MCF 10A (cell line): ENCODE results near the gene ABCB4. TPM values are rescaled to one million over a fixed set of nuclear protein-coding genes. Genes with fewer than 3 reads are reported as not detected.

Source experiments
- BruUV-seq: library from RNA; stranded (reverse); fragments of 400-500 nt; replicated peaks from 2 replicates; lab custom pipeline; 2021; lab: Mats Ljungman, UMichigan
- CTCF ChIA-PET: fragments of 300-600 bp; sonication (Branson Sonifier 250); formaldehyde crosslinking; extraction: SDS; loops from one replicate; lab custom pipeline; 2021; ENCODE audit warnings: antibody characterized with exemption, inconsistent platforms; lab: Yijun Ruan, JAX
- POLR2A ChIA-PET: fragments of 300-600, 350-650 bp; sonication (Branson Sonifier 250); formaldehyde crosslinking; extraction: SDS; loops from one replicate; lab custom pipeline; 2020; ENCODE audit warnings: antibody characterized with exemption, inconsistent platforms; lab: Yijun Ruan, JAX
- DNase-seq: peaks from one replicate; pipeline ENCODE4 v3.0.0-alpha.2; 2018; ENCODE audit not compliant: unreplicated experiment
- H3K27ac Mint-ChIP-seq: one replicate; pipeline ENCODE4 v1.8.0; 2022; ENCODE audit warnings: mild to moderate bottlenecking, low read depth, mixed read lengths; ENCODE audit not compliant: unreplicated experiment
- H3K27me3 Mint-ChIP-seq: one replicate; pipeline ENCODE4 v1.8.0; 2022; ENCODE audit warnings: mixed read lengths; ENCODE audit not compliant: insufficient read depth, unreplicated experiment
- H3K36me3 Mint-ChIP-seq: one replicate; pipeline ENCODE4 v1.8.0; 2022; ENCODE audit warnings: mild to moderate bottlenecking, moderate library complexity, mixed read lengths; ENCODE audit not compliant: insufficient read depth, unreplicated experiment
- H3K4me1 Mint-ChIP-seq: one replicate; pipeline ENCODE4 v1.8.0; 2022; ENCODE audit warnings: mixed read lengths; ENCODE audit not compliant: insufficient read depth, unreplicated experiment
- H3K4me3 Mint-ChIP-seq: one replicate; pipeline ENCODE4 v1.8.0; 2022; ENCODE audit warnings: mild to moderate bottlenecking, moderate library complexity, mixed read lengths; ENCODE audit not compliant: unreplicated experiment
- H3K9me3 Mint-ChIP-seq: one replicate; pipeline ENCODE4 v1.8.0; 2022; ENCODE audit warnings: mixed read lengths; ENCODE audit not compliant: unreplicated experiment
- intact Hi-C: fragments of 100-400 bp; cut with micrococcal nuclease; formaldehyde crosslinking; loops from 2 replicates; pipeline ENCODE4 v1.14.1; 2022
- total RNA-seq: library from RNA; stranded (reverse); gene quantifications from 2 replicates; pipeline ENCODE4 v1.2.3, GENCODE V29; 2022
- TF ChIP-seq, protein P1 (sequence below): fragments of 200-600 bp; IDR thresholded peaks from one replicate; pipeline ENCODE4 v1.8.0; 2022; ENCODE audit warnings: antibody characterized with exemption, mild to moderate bottlenecking; ENCODE audit not compliant: unreplicated experiment

The ABCB4 gene
- total RNA-seq, 1 experiment from 2014 or later: not detected

GRCh38 chr7:87370660-87371180 is 104.8 kb downstream of the ABCB4 start:
- no peaks in the 10 kb centered on the region for H3K27me3 Mint-ChIP-seq
- ChIA-PET POLR2A (interaction anchor here (1.3 to 4.5 kb wide), 4 partner anchors 11 to 53 kb away, joined by 4 to 15 read pairs (median 6); partner anchors contain the start of gene CROT), CTCF (interaction anchor here (0.7 kb wide), 1 partner anchor 45 kb away, joined by 3 read pairs; no protein-coding TSS in a partner anchor)
- DNase-seq: peak; percentile 28
- H3K27ac Mint-ChIP-seq: peak overlapping the region; percentile 11
- H3K4me3 Mint-ChIP-seq: no peak overlapping the region
- no peaks in the 10 kb centered on the region for H3K36me3 Mint-ChIP-seq
- BruUV-seq: no TSS peak
- no peaks in the 10 kb centered on the region for H3K9me3 Mint-ChIP-seq
- TF ChIP-seq, protein P1, sequence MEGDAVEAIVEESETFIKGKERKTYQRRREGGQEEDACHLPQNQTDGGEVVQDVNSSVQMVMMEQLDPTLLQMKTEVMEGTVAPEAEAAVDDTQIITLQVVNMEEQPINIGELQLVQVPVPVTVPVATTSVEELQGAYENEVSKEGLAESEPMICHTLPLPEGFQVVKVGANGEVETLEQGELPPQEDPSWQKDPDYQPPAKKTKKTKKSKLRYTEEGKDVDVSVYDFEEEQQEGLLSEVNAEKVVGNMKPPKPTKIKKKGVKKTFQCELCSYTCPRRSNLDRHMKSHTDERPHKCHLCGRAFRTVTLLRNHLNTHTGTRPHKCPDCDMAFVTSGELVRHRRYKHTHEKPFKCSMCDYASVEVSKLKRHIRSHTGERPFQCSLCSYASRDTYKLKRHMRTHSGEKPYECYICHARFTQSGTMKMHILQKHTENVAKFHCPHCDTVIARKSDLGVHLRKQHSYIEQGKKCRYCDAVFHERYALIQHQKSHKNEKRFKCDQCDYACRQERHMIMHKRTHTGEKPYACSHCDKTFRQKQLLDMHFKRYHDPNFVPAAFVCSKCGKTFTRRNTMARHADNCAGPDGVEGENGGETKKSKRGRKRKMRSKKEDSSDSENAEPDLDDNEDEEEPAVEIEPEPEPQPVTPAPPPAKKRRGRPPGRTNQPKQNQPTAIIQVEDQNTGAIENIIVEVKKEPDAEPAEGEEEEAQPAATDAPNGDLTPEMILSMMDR: no peak
- intact Hi-C loops: no loop called here
- H3K4me1 Mint-ChIP-seq: no peaks in the 10 kb centered on the region

GRCh38 chr7:87369216-87369615 is 106.3 kb downstream of the ABCB4 start:
- Mint-ChIP-seq H3K36me3 (no peaks in the 10 kb centered on the region), H3K27ac (no peak overlapping the region), H3K27me3 (no peaks in the 10 kb centered on the region), H3K4me3 (no peak overlapping the region), H3K9me3 (no peaks in the 10 kb centered on the region), H3K4me1 (no peaks in the 10 kb centered on the region)
- TF ChIP-seq, protein P1: no peak
- BruUV-seq: no TSS peak
- intact Hi-C loops: no loop called here
- CTCF ChIA-PET: interaction anchor here (1.1 to 1.2 kb wide), 2 partner anchors 47 to 133 kb away, joined by 3 to 4 read pairs; no protein-coding TSS in a partner anchor
- POLR2A ChIA-PET: interaction anchor here (0.6 to 4.5 kb wide), 3 partner anchors 9 to 52 kb away, joined by 3 to 15 read pairs (median 4); no protein-coding TSS in a partner anchor
- DNase-seq: no peak

- TF ChIP-seq, protein P1: no peak
- Mint-ChIP-seq H3K9me3 (no peaks in the 10 kb centered on the region), H3K4me3 (no peak overlapping the region), H3K27me3 (no peaks in the 10 kb centered on the region), H3K27ac (no peak overlapping the region), H3K36me3 (peaks cover 12% of the 10 kb centered on the region), H3K4me1 (peaks cover 5% of the 10 kb centered on the region)
- no TSS peak for BruUV-seq
- ChIA-PET CTCF (interaction anchor here (0.7 kb wide), 1 partner anchor 28 kb away, joined by 3 read pairs; no protein-coding TSS in a partner anchor), POLR2A (interaction anchor here (5.1 kb wide), 1 partner anchor 47 kb away, joined by 45 read pairs; no protein-coding TSS in a partner anchor)
- intact Hi-C loops: no loop called here
- no peak for DNase-seq
Measured at GRCh38 chr7:87364246-87364645, 111.2 kb downstream of the ABCB4 start.

DNA sequence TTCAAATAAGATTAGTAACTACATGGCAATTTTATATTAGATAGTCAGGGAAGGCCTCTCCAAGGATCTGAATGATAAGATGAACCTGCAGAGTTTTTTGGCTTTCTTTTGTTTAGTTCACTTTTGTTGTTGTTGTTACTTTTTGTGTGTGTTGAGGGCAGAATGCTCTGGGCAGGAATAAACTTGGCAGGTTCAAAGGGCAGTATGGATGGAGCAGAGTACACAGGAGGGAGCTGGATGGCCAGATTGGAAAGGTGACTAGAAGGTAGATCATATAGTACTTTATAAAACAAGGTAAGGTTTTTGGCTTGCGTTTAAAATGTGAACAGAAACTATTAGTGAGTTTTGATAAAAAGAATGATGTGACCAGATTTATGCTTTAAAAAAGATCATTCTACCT is 112.1 kb downstream of the ABCB4 start:
- TF ChIP-seq, protein P1: no peak
- DNase-seq: no peak
- intact Hi-C loops: no loop called here
- no TSS peak for BruUV-seq
- Mint-ChIP-seq H3K4me1 (peaks cover 13% of the 10 kb centered on the region), H3K27me3 (no peaks in the 10 kb centered on the region), H3K4me3 (no peak overlapping the region), H3K9me3 (no peaks in the 10 kb centered on the region), H3K36me3 (peaks cover 12% of the 10 kb centered on the region), H3K27ac (no peak overlapping the region)
- POLR2A ChIA-PET: interaction anchor here (5.1 kb wide), 1 partner anchor 46 kb away, joined by 45 read pairs; no protein-coding TSS in a partner anchor
- CTCF ChIA-PET: no interaction called here
